ENCODE results near the gene SGO2. TPM values are rescaled to one million over a fixed set of nuclear protein-coding genes. Genes with fewer than 3 reads are reported as not detected.

SGO2 gene
- 25.7 and 27.2 TPM in 2 replicates for total RNA-seq

GRCh38 chr2:200525882-200526651 lies at the start of gene SGO2:
SGO2 (plus strand) TSS chr2:200526207; CDS start chr2:200532976, 6,769 bp downstream.
- Mint-ChIP-seq H3K36me3 (ENCODE audit: low read depth) (peaks cover 2% of the 10 kb centered on the region), H3K4me1 (peaks cover 36% of the 10 kb centered on the region), H3K27me3 (no peaks in the 10 kb centered on the region), H3K9me3 (no peaks in the 10 kb centered on the region), H3K27ac (peak within 1 kb of the TSS; percentile 92), H3K4me3 (peak within 1 kb of the TSS; percentile 94)
- peak; percentile 99 for DNase-seq
- intact Hi-C loops (cut with micrococcal nuclease) = loop anchor here (1.0 to 5.0 kb wide), 9 partner anchors 16 to 1256 kb away; partner anchors contain the start of genes ALS2, C2orf69, CLK1 and KCTD18

- H3K36me3 Mint-ChIP-seq (ENCODE audit: low read depth) = peaks cover 20% of the 10 kb centered on the region
These were observed 49.2 kb upstream of the SGO2 start for GRCh38 chr2:200476836-200477235.

GRCh38 chr2:200477667-200478131 lies 48.3 kb upstream of the SGO2 start:
- H3K27me3 Mint-ChIP-seq = no peaks in the 10 kb centered on the region
- intact Hi-C loops (cut with micrococcal nuclease) = no loop called here
- no peaks in the 10 kb centered on the region for H3K9me3 Mint-ChIP-seq

More at GRCh38 chr2:200476836-200477235, 49.2 kb upstream of the SGO2 start:
- peak; percentile 39 for DNase-seq
- peaks cover 5% of the 10 kb centered on the region for H3K4me1 Mint-ChIP-seq
- no peak overlapping the region for H3K4me3 Mint-ChIP-seq
- intact Hi-C loops (cut with micrococcal nuclease) = no loop called here
- no peak overlapping the region for H3K27ac Mint-ChIP-seq
- H3K27me3 Mint-ChIP-seq = no peaks in the 10 kb centered on the region
- no peaks in the 10 kb centered on the region for H3K9me3 Mint-ChIP-seq

GRCh38 chr2:200479692-200480265 lies 46.2 kb upstream of the SGO2 start:
- Mint-ChIP-seq H3K27me3 (no peaks in the 10 kb centered on the region), H3K27ac (no peak overlapping the region), H3K4me3 (no peak overlapping the region), H3K4me1 (peaks cover 9% of the 10 kb centered on the region), H3K9me3 (no peaks in the 10 kb centered on the region), H3K36me3 (ENCODE audit: low read depth) (peaks cover 15% of the 10 kb centered on the region)
- DNase-seq = peak; percentile 48
- intact Hi-C loops (cut with micrococcal nuclease) = loop anchor here (2.0 kb wide), 1 partner anchor 29 kb away; no protein-coding TSS in a partner anchor

More at GRCh38 chr2:200477667-200478131, 48.3 kb upstream of the SGO2 start:
- peaks cover 20% of the 10 kb centered on the region for H3K36me3 Mint-ChIP-seq (ENCODE audit: low read depth)
- H3K27ac Mint-ChIP-seq = no peak overlapping the region
- peaks cover 5% of the 10 kb centered on the region for H3K4me1 Mint-ChIP-seq
- no peak overlapping the region for H3K4me3 Mint-ChIP-seq
- DNase-seq = peak; percentile 48

- H3K4me3 Mint-ChIP-seq = no peak overlapping the region
- no peak overlapping the region for H3K27ac Mint-ChIP-seq
- intact Hi-C loops (cut with micrococcal nuclease) = no loop called here
- peak; percentile 51 for DNase-seq
- peaks cover 9% of the 10 kb centered on the region for H3K4me1 Mint-ChIP-seq
- H3K27me3 Mint-ChIP-seq = no peaks in the 10 kb centered on the region
- H3K9me3 Mint-ChIP-seq = no peaks in the 10 kb centered on the region
- peaks cover 11% of the 10 kb centered on the region for H3K36me3 Mint-ChIP-seq (ENCODE audit: low read depth)
These were observed 43.8 kb upstream of the SGO2 start for GRCh38 chr2:200482194-200482593.

- Mint-ChIP-seq H3K27ac (no peak overlapping the region), H3K4me1 (peaks cover 9% of the 10 kb centered on the region), H3K27me3 (no peaks in the 10 kb centered on the region), H3K4me3 (no peak overlapping the region), H3K36me3 (ENCODE audit: low read depth) (peaks cover 10% of the 10 kb centered on the region), H3K9me3 (no peaks in the 10 kb centered on the region)
- intact Hi-C loops (cut with micrococcal nuclease) = no loop called here
- DNase-seq = peak; percentile 72
These were observed 42.2 kb upstream of the SGO2 start for GRCh38 chr2:200483729-200484198.

GRCh38 chr2:200484934-200485333 lies 41.1 kb upstream of the SGO2 start:
- Mint-ChIP-seq H3K4me3 (no peak overlapping the region), H3K4me1 (peaks cover 6% of the 10 kb centered on the region), H3K36me3 (ENCODE audit: low read depth) (peaks cover 9% of the 10 kb centered on the region), H3K9me3 (no peaks in the 10 kb centered on the region), H3K27ac (no peak overlapping the region), H3K27me3 (no peaks in the 10 kb centered on the region)
- DNase-seq = peak; percentile 46
- intact Hi-C loops (cut with micrococcal nuclease) = no loop called here

GRCh38 chr2:200486529-200486928 lies 39.5 kb upstream of the SGO2 start:
- intact Hi-C loops (cut with micrococcal nuclease) = no loop called here
- Mint-ChIP-seq H3K9me3 (no peaks in the 10 kb centered on the region), H3K4me3 (no peak overlapping the region), H3K27ac (no peak overlapping the region), H3K4me1 (peaks cover 4% of the 10 kb centered on the region), H3K36me3 (ENCODE audit: low read depth) (peaks cover 21% of the 10 kb centered on the region), H3K27me3 (no peaks in the 10 kb centered on the region)
- DNase-seq = no peak

GRCh38 chr2:200488169-200488568 lies 37.8 kb upstream of the SGO2 start:
- no peak overlapping the region for H3K27ac Mint-ChIP-seq
- no peak overlapping the region for H3K4me3 Mint-ChIP-seq
- DNase-seq = no peak
- H3K27me3 Mint-ChIP-seq = no peaks in the 10 kb centered on the region
- H3K4me1 Mint-ChIP-seq = peaks cover 4% of the 10 kb centered on the region
- intact Hi-C loops (cut with micrococcal nuclease) = no loop called here
- H3K9me3 Mint-ChIP-seq = no peaks in the 10 kb centered on the region
- peaks cover 34% of the 10 kb centered on the region for H3K36me3 Mint-ChIP-seq (ENCODE audit: low read depth)

- H3K4me1 Mint-ChIP-seq = no peaks in the 10 kb centered on the region
- intact Hi-C loops (cut with micrococcal nuclease) = no loop called here
- H3K9me3 Mint-ChIP-seq = no peaks in the 10 kb centered on the region
- H3K36me3 Mint-ChIP-seq (ENCODE audit: low read depth) = peaks cover 44% of the 10 kb centered on the region
- H3K27me3 Mint-ChIP-seq = no peaks in the 10 kb centered on the region
- DNase-seq = peak; percentile 53
- H3K4me3 Mint-ChIP-seq = no peak overlapping the region
- H3K27ac Mint-ChIP-seq = no peak overlapping the region
These were observed 36.0 kb upstream of the SGO2 start for GRCh38 chr2:200490001-200490400.

GRCh38 chr2:200492656-200493055 lies 33.4 kb upstream of the SGO2 start:
- H3K27ac Mint-ChIP-seq = no peak overlapping the region
- H3K36me3 Mint-ChIP-seq (ENCODE audit: low read depth) = peaks cover 52% of the 10 kb centered on the region
- H3K9me3 Mint-ChIP-seq = no peaks in the 10 kb centered on the region

GRCh38 chr2:200494048-200494447 lies 32.0 kb upstream of the SGO2 start:
- intact Hi-C loops (cut with micrococcal nuclease) = no loop called here
- peaks cover 1% of the 10 kb centered on the region for H3K4me1 Mint-ChIP-seq
- no peaks in the 10 kb centered on the region for H3K9me3 Mint-ChIP-seq
- no peaks in the 10 kb centered on the region for H3K27me3 Mint-ChIP-seq
- H3K4me3 Mint-ChIP-seq = no peak overlapping the region
- H3K27ac Mint-ChIP-seq = no peak overlapping the region
- peak; percentile 18 for DNase-seq
- peaks cover 55% of the 10 kb centered on the region for H3K36me3 Mint-ChIP-seq (ENCODE audit: low read depth)

More at GRCh38 chr2:200492656-200493055, 33.4 kb upstream of the SGO2 start:
- peaks cover under 1% of the 10 kb centered on the region for H3K4me1 Mint-ChIP-seq
- no peaks in the 10 kb centered on the region for H3K27me3 Mint-ChIP-seq
- no peak overlapping the region for H3K4me3 Mint-ChIP-seq
- intact Hi-C loops (cut with micrococcal nuclease) = no loop called here
- no peak for DNase-seq

GRCh38 chr2:200496696-200497095 lies 29.3 kb upstream of the SGO2 start:
- Mint-ChIP-seq H3K27ac (no peak overlapping the region), H3K4me3 (no peak overlapping the region), H3K36me3 (ENCODE audit: low read depth) (peaks cover 40% of the 10 kb centered on the region), H3K27me3 (no peaks in the 10 kb centered on the region), H3K4me1 (peaks cover 3% of the 10 kb centered on the region), H3K9me3 (no peaks in the 10 kb centered on the region)
- intact Hi-C loops (cut with micrococcal nuclease) = no loop called here
- peak; percentile 32 for DNase-seq
